HG03103 (cell line): ENCODE results near the gene CHMP6.

Experiments
- ATAC-seq: cut with Tn5 transposase; IDR thresholded peaks from one replicate; pipeline ENCODE4 v1.9.1; 2021; ENCODE audit warnings: low read depth; ENCODE audit not compliant: unreplicated experiment

The CHMP6 gene

DNA sequence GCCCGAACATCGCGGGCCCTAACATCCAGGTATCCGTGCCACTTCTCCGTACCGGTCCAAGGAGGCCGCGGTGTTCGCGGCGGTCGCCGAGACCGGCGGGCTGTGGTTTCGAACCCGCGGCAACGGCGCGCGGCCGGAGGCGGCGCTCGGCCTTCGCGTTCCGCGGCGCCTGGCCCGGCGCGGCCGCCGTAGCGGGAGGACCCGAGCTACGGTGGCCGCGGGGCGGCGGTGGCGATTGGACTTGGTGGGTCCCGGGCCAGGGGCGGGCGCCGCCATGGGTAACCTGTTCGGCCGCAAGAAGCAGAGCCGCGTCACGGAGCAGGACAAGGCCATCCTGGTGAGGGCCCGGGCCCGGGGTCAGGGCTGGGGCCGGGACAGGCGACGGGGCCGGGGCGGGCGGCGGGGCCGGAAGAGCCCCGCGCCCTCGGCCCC is at the start of gene CHMP6:
CHMP6 (plus strand) TSS at position 197 of the 432 bp plus-strand sequence; CDS start at position 275, 78 bp downstream.
- ATAC-seq: no peak

- ATAC-seq: no peak
Measured at GRCh38 chr17:80942423-80943345, 49.0 kb upstream of the CHMP6 start.

DNA sequence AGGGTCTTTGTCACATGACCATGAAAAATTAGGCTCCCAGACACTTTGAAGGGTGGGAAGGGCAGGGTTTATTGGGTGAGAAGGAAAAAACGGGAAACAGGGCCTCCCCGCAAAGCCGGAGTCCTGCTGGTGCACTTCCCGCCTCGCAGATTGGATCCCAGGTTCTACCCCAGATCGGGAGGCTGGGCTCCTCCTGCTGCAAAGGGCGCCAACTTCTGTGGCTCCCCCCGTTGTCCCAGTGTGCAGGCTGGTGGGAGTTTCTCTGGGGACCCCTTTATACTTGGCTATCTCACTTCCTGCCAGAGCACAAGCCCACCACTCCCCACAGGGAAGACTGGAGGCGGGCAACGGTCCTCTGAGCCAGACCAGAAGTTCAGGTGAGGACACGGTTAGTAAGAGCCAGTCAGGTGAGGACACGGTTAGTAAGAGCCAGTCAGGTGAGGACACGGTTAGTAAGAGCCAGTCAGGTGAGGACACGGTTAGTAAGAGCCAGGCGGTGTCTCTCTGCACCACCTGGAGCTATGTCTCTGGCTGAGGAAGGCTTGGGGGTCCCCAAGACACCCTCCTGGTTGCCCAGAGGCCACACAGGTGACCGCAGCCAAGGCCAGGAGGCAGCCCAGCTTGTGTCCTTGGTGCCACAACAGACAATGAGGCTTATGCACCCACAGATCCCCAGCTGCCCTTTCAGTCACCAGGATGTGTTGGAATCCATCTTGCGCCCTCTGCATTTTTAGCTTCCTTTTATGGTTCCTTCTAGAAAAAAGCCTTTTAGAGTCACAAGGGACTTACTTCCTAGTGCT is 48.1 kb upstream of the CHMP6 start:
- ATAC-seq: no peak

GRCh38 chr17:80944326-80944725 is 47.3 kb upstream of the CHMP6 start:
- ATAC-seq: no peak

- ATAC-seq: no peak
Measured at GRCh38 chr17:80945736-80946135, 45.9 kb upstream of the CHMP6 start.

GRCh38 chr17:80946449-80946848 is 45.2 kb upstream of the CHMP6 start:
- ATAC-seq: no peak

DNA sequence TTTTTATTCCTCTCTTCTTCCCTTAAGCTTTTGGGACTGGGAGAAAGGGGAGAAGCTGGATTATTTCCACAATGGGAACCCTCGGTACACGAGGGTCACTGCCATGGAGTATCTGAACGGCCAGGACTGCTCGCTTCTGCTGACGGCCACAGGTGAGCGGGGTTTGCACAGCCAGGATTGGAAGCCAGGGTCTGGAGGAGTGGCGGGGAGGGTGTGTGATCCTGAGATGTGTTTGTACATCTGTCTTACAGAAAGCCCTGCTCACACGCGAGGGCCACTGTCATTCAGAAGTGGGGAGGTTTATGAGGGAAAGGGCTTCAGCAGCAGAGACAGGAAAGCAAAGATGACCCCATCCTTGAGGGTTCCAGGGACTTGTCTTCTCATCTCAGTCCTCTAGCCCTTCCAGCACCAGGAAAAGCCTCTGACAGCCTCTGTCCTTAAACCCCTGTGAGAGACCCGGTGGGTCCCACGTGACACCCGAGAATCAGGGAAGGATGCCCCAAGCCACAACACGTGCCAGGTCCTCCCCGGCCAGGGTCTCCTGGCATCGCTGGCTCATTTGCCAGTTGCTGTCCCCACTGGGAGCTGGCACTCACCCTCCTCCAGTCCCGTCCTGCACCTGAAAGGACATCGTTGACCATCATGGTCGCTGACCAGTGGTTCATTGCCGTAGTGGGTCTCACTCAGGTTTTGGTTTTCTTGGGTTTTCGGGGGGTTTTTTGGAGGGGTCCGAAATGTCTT is 44.3 kb upstream of the CHMP6 start:
- no peak for ATAC-seq

- no peak for ATAC-seq
Measured at GRCh38 chr17:80948019-80948975, 43.3 kb upstream of the CHMP6 start.

DNA sequence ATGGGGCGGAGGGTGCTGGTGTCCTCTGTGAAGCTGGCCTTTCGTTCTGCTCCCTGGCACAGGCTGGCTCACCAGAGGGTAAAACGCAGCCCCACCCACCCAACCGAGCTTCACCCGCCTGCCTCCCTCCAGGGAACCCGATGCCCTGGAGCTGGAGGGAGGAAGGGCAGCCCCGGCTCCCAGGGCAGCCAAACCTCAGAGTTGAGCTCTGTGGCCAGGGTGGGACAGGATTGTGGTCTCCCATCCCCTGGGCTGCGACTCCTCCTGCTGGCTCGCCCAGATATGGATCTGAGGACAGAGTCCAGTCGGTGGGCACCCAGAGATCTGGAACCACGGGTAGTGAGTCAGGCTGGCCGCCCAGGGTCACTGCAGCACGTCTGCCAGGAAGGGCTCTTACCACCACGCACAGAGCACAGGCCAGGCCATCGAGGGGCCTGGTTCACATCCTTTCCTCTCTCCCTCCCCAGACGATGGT is 42.6 kb upstream of the CHMP6 start:
- ATAC-seq: no peak

GRCh38 chr17:80949451-80950421 is 41.9 kb upstream of the CHMP6 start:
- no peak for ATAC-seq

DNA sequence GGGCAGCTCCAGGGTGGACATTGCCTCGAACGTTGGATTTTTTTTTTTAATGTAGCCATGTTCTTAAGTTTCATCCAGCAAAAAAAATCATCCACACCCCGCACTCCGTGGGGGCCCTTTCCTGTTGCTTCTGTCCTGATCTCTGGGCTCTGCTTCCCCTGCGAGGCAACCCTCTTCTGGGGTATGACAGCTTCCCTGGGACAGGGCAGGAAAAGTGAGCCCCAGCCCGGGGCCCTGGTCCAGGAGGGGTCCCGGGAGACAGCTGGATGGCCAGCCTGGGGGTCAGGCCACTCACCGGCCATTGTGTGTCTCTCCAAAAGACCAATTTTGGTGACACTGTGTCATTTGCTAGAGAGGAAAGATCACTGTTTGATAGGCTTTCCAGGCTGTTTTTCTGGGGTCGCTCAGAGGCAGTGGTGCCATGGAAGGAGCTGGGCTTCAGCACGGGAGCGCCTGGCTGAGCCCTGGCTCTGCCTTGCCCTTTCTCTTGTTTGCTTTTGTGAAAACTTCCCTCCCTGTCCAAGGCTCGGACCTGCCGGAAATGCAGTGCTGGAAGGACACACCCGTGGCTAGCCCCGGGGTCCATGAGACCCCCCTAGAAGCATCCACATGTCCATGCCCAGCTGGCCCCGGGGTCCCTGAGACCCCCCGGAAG is 41.0 kb upstream of the CHMP6 start:
- no peak for ATAC-seq

DNA sequence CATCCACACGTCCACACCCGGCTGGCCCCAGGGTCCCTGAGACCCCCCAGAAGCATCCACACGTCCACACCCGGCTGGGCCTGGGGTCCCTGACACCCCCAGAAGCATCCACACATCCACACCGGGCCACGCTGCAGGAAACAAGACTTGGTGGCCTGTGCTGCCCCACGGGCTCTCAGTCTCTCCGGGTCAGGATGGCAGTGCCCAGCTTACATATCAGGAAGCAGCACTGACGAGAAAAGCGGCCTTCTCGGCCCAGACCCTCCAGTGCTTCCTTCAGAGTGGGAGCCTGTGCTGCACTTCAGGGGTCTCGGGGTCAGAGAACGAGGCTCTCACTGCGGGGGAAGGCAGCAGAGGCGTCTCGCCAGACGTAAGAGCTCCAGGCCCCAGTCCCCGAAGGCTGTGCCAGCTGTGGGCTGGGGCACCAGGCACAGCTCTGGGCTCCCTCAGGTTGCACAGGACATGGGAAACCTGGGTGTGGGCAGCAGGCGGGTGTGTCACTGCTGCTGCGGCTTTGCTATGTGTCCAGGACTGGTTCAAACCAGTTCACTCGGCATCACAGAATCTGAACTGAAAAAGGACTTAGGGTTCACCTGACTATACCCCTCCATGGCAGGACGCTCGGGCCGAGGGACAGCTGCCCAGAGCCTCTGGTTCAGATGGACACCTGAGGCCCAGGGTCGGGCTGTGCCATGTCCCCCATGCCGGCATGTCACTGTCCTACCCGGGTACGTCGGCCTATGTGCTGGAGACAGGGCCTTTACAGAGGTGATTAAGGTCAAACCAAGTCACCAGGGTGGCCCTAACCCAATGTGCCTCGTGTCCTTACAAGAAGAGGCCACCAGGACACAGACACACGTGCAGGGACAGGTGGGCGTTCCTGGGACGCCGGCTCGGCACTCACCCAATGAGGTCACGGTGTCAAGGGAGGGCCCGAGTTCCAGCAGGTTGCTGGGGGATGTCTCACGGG is 40.2 kb upstream of the CHMP6 start:
- ATAC-seq: no peak

- no peak for ATAC-seq
Measured at GRCh38 chr17:80952291-80952690, 39.4 kb upstream of the CHMP6 start.

DNA sequence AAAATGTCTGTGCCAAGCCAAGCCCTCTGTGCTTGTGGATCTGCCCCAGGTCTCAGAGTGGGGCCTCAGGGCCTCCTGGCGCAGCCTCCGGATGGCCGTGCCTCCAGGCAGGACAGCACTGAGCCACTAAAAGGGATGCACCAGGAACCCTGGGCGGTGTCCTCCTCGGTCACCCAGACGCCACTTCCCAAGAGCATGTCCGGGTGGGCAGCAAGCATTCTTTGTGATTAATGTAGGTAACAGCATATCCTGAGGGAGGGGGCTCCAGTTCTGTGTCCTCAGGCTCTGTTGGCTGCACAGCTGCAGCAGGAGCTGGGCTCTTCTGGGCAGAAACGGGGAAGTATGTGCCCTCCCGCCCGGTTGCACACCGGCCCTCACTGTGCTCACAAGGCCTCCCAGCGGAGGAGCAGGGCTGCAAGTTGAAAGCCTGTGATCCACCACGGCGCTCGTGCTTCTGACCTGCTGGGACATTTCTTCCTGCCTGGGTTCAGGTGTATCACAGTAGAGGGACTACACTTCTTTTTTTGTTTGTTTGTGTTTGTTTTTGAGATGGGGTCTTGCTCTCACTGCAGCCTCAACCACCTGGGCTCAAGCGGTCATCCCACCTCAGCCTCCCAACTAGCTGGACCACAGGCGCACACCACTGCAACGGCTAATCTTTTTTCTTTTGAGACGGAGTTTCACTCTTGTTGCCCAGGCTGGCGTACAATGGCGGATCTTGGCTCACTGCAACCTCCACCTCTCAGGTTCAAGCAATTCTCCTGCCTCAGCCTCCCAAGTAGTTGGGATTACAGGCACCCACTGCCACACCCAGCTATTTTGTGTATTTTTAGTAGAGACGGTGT is 37.9 kb upstream of the CHMP6 start:
- no peak for ATAC-seq

- ATAC-seq: no peak
Measured at GRCh38 chr17:80955078-80955477, 36.6 kb upstream of the CHMP6 start.
